ENCODE data around the gene IGF2BP2. TPM values are rescaled to one million over a fixed set of nuclear protein-coding genes. Genes with fewer than 3 reads are reported as not detected.
A peak's percentile ranks its signal among the peaks of the same experiment; 100 is the strongest.

The IGF2BP2 gene
- total RNA-seq, 1 donor from 2014 or later: 147 TPM

DNA sequence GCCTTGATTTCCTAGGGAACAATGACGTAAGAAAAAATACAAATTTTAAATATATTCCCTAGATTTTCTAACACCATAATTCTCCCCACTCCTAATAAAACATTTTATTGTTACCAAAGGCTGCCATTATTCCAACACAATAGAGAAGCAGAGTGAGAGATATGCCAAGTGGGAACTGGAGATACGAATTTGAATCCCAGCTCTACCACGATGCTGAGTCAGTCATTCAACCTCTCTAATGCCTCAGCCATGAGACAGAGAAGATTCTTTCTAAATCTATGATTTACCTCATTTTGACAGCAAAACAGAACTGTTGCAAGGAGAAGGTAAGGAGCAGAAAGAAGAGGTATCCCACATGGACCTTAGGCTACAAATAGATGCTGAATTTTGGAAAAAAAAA, 112.5 kb downstream of the IGF2BP2 start:
- Mint-ChIP-seq H3K9me3 (peaks cover 6% of the 10 kb centered on the region), H3K4me3 (no peak overlapping the region), H3K4me1 (peaks cover 43% of the 10 kb centered on the region), H3K36me3 (peaks cover 9% of the 10 kb centered on the region), H3K27ac (no peak overlapping the region), H3K27me3 (ENCODE audit: insufficient read depth, low read depth) (peaks cover 2% of the 10 kb centered on the region)
- H3K36me3 ChIP-seq: no peaks in the 10 kb centered on the region
- H3K4me3 ChIP-seq: no peak overlapping the region
- peaks cover 90% of the 10 kb centered on the region for H4K20me1 ChIP-seq (ENCODE audit: low read depth)
- no peak overlapping the region for H3K4me2 ChIP-seq
- no peak overlapping the region for H3K27ac ChIP-seq
- peaks cover 100% of the 10 kb centered on the region for H3K79me2 ChIP-seq (ENCODE audit: low read depth)
- no peaks in the 10 kb centered on the region for H3K27me3 ChIP-seq
- TF ChIP-seq EZH2 (IDR thresholded peaks at IDR 0.05) (no peak), EZH2phosphoT487 (IDR thresholded peaks at IDR 0.05) (no peak)
- TF ChIP-seq, protein P1, sequence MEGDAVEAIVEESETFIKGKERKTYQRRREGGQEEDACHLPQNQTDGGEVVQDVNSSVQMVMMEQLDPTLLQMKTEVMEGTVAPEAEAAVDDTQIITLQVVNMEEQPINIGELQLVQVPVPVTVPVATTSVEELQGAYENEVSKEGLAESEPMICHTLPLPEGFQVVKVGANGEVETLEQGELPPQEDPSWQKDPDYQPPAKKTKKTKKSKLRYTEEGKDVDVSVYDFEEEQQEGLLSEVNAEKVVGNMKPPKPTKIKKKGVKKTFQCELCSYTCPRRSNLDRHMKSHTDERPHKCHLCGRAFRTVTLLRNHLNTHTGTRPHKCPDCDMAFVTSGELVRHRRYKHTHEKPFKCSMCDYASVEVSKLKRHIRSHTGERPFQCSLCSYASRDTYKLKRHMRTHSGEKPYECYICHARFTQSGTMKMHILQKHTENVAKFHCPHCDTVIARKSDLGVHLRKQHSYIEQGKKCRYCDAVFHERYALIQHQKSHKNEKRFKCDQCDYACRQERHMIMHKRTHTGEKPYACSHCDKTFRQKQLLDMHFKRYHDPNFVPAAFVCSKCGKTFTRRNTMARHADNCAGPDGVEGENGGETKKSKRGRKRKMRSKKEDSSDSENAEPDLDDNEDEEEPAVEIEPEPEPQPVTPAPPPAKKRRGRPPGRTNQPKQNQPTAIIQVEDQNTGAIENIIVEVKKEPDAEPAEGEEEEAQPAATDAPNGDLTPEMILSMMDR (IDR thresholded peaks at IDR 0.05): no peak
- H3K9me3 ChIP-seq (ENCODE audit: low read depth): no peaks in the 10 kb centered on the region
- no peak overlapping the region for H2AFZ ChIP-seq (replicated peaks)
- no peak for DNase-seq (ENCODE audit: low spot score)
- H3F3A ChIP-seq (ENCODE audit: low read depth): peaks cover 12% of the 10 kb centered on the region
- H3K4me1 ChIP-seq: peaks cover 43% of the 10 kb centered on the region
- no peak overlapping the region for H3K9ac ChIP-seq

DNA sequence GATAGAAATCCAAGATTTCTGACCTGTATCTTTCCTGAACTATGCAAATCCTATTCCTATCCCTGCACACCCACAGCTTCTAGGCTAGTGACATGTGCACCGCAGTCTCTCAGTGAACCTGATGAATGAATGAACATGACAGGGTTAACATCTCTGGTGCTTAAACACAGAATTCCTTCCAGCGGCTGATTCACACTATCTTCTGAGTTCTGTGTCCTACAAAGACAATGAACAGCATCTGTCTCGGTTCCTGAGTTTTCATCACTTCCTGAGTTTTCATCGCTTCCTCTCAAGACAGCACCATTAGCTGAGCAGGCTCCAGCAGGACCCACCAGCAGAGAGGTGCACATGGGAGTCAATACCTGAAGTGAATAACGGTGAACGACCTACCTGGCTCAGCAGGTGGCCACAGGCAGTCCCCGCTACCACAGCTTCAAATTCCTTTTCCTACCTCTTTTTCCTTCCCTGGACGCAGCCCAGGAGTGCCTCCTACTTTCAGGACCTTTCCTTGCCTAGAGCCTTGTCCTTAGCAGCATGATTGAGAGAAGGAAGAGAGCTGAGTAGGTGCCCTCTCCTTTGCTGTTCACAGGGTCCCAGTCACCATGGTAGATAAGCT, 113.5 kb downstream of the IGF2BP2 start:
- Histone ChIP-seq H3F3A (ENCODE audit: low read depth) (peaks cover 12% of the 10 kb centered on the region), H3K4me1 (peaks cover 36% of the 10 kb centered on the region), H3K9ac (no peak overlapping the region), H3K36me3 (no peaks in the 10 kb centered on the region), H2AFZ (replicated peaks) (no peak overlapping the region), H4K20me1 (ENCODE audit: low read depth) (peaks cover 82% of the 10 kb centered on the region), H3K4me2 (no peak overlapping the region), H3K27me3 (no peaks in the 10 kb centered on the region), H3K9me3 (ENCODE audit: low read depth) (no peaks in the 10 kb centered on the region), H3K79me2 (ENCODE audit: low read depth) (peaks cover 100% of the 10 kb centered on the region), H3K4me3 (no peak overlapping the region), H3K27ac (peak overlapping the region; percentile 24)
- Mint-ChIP-seq H3K27me3 (ENCODE audit: insufficient read depth, low read depth) (peaks cover 2% of the 10 kb centered on the region), H3K4me3 (no peak overlapping the region), H3K27ac (no peak overlapping the region), H3K36me3 (peaks cover 11% of the 10 kb centered on the region), H3K9me3 (peaks cover 7% of the 10 kb centered on the region), H3K4me1 (peaks cover 35% of the 10 kb centered on the region)
- TF ChIP-seq EZH2 (IDR thresholded peaks at IDR 0.05): no peak
- TF ChIP-seq EZH2phosphoT487 (IDR thresholded peaks at IDR 0.05): no peak
- TF ChIP-seq, protein P1 (IDR thresholded peaks at IDR 0.05): no peak
- DNase-seq (ENCODE audit: low spot score): no peak

DNA sequence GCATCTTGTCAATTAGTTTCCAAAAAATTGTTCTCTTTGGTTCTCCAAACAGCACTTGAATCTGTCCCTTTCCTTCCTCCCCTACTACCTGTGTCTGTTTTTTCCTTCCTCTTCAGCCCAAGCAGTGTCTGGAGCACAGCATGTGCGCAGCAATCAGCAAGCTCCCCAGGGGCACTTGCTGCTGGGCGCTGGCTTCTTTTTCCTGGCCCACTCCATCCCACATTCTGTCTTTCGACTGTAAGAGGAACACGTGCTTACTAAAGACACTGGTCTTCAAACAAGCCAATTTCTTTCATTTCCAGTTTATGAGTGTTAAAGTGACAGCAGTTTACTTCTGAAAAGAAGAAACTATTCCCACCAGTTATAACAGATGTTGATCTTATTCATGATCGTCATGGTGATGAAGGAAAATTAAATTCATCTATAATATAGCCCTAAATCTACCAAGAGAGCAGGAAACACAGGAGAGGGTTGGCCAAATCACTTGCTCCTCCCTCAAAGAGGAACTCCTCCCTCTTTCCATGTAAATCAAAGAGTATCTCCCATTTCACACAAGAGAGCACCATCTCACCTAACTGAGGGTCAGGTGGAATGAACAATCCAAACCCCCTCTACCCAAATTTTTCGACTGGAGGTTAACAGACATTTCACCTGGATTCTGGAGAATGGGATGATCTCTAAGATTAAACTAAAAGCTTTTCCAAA, 115.4 kb downstream of the IGF2BP2 start:
- Histone ChIP-seq H3K4me1 (peaks cover 21% of the 10 kb centered on the region), H3K27ac (no peak overlapping the region), H3K79me2 (ENCODE audit: low read depth) (peaks cover 100% of the 10 kb centered on the region), H3K27me3 (no peaks in the 10 kb centered on the region), H3K4me3 (no peak overlapping the region), H3F3A (ENCODE audit: low read depth) (peaks cover 12% of the 10 kb centered on the region), H3K36me3 (no peaks in the 10 kb centered on the region), H2AFZ (replicated peaks) (no peak overlapping the region), H3K4me2 (no peak overlapping the region), H3K9me3 (ENCODE audit: low read depth) (no peaks in the 10 kb centered on the region), H4K20me1 (ENCODE audit: low read depth) (peaks cover 82% of the 10 kb centered on the region), H3K9ac (no peak overlapping the region)
- Mint-ChIP-seq H3K4me3 (no peak overlapping the region), H3K27me3 (ENCODE audit: insufficient read depth, low read depth) (peaks cover 2% of the 10 kb centered on the region), H3K27ac (no peak overlapping the region), H3K36me3 (peaks cover 14% of the 10 kb centered on the region), H3K4me1 (peaks cover 20% of the 10 kb centered on the region), H3K9me3 (peaks cover 7% of the 10 kb centered on the region)
- TF ChIP-seq EZH2phosphoT487 (IDR thresholded peaks at IDR 0.05) (no peak), EZH2 (IDR thresholded peaks at IDR 0.05) (no peak)
- TF ChIP-seq, protein P1 (IDR thresholded peaks at IDR 0.05): no peak
- no peak for DNase-seq (ENCODE audit: low spot score)
